GM21723 (cell line): Measurements from ENCODE around the gene MINDY2.
"Not testable (repeated sequence)": the region's sequence is repeated elsewhere in the genome, so short reads cannot be mapped to it uniquely, and the experiment has no call there.

Experiments used
- ATAC-seq: cut with Tn5 transposase; IDR thresholded peaks from one replicate; pipeline ENCODE4 v1.9.1; 2021; ENCODE audit warnings: mild to moderate bottlenecking, moderate library complexity; ENCODE audit not compliant: unreplicated experiment

Gene MINDY2

DNA sequence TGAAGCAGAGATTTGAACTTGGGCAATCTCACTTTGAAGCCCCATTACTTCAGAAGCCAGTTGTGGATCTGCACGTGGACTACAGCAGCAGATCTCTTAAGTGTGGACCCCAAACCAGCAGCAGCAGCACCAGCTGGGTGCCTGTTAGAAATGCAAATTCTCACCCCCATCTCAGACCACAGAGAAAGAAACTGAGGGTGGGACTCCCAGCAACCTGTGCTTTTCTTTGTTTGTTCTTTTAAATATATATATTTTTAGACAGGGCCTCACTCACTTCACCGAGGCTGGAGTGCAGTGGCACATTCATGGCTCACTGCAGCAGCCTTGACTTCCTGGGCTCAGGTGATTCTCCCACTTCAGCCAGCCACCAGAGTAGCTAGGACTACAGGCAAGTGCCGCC, 109.2 kb downstream of the MINDY2 start:
- no peak for ATAC-seq

GRCh38 chr15:58882243-58882642, 111.1 kb downstream of the MINDY2 start:
- no peak for ATAC-seq

DNA sequence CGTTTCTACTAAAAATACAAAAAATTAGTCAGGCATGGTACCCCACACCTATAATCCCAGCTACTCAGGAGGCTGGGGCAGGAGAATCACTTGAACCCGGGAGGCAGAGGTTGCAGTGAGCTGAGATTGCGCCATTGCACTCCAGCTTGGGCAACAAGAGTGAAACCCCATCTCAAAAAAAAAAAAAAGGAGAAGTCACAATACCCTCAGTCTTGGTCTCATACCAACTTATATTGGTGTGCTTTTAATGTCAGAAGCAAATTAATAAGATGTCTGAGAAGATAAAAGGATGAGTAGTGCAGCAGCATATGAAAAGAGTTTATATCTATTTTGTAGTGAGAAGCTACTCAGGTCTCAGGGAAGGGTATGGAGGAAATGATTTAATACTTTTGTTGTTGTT, 112.8 kb downstream of the MINDY2 start:
- ATAC-seq = not testable (repeated sequence)

GRCh38 chr15:58886921-58887320, 115.8 kb downstream of the MINDY2 start:
- ATAC-seq = no peak

DNA sequence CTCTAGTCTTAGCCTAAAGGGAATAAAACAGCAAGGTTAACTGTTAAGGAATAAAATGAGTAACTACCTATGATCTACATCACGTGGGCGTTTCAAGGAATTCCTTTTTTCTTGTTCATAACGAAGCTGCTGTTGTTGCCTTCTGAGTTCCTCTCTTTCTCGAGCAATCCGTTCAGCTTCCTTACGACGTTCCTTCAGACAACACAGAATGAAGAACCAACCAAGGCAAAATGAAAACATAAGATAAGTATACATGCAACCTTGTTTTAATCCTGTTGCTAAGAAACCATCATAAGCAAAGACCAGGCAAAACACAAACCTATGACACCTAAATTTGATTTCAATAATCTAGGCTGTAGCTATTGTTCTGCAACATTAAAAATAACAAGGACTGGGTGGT, 118.3 kb downstream of the MINDY2 start:
- no peak for ATAC-seq

DNA sequence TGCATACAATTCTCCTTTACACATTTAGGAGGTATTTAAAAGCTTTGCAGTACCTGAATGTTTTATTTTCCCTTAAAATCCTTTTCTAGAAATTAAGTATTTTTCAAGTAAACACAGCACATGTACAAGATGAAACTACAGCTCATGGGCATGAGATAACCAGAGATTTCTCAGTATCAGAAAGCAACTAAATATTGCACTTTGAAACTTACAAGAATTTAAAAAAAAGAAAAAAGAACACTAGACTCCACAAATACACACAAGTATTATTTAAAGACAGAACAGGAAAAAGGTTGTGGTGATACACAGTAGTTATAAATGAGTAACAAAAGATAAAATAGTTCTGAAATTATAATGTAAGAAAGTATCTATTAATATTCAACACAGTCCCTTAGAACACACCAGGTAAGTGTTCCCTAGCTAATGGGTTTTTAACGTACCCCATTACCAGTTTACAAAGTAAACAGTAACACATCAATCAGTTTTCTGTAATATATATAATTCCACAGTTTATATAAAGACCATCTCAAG, 127.1 kb downstream of the MINDY2 start:
- ATAC-seq = no peak

DNA sequence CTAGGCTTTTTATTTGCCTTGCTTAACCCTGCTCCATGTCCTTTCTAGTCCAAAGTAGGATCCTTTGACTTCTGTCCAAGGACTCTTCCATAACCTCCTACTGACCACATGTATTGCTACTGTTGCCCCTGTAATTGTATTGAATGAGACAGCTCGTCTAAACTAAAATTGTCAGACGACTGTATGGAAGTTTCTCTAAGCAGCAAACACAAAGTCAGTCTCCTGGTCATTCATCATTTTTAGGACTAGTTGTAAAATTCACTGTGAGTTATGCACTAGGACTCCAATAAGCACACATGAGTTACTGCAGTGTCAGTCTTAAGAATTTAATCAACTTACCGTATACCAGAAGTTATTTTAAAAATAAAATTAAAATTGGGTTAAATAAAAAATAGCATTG, 129.5 kb downstream of the MINDY2 start:
- no peak for ATAC-seq

- ATAC-seq = no peak
Observed at GRCh38 chr15:58908550-58909309, 137.6 kb downstream of the MINDY2 start.

- no peak for ATAC-seq
Observed at GRCh38 chr15:58909616-58910015, 138.5 kb downstream of the MINDY2 start.

- no peak for ATAC-seq
Observed at GRCh38 chr15:58910456-58910855, 139.4 kb downstream of the MINDY2 start.
